NT2/D1 (cell line): Measurements from ENCODE around the gene PRR20G.

ENCODE experiments used
- DNase-seq: peaks from one replicate; pipeline ENCODE4 v3.0.0-alpha.2; 2011; ENCODE audit warnings: low read depth, low spot score
- H3K27me3 ChIP-seq: 2 replicates; pipeline ENCODE4 v1.6.0; 2011; ENCODE audit warnings: mild to moderate bottlenecking; ENCODE audit not compliant: insufficient read length, insufficient read depth
- H3K36me3 ChIP-seq: 2 replicates; pipeline ENCODE4 v1.6.1; 2011; ENCODE audit warnings: mild to moderate bottlenecking, low read length, mixed read lengths; ENCODE audit not compliant: insufficient read depth, insufficient read length
- H3K4me1 ChIP-seq: 2 replicates; pipeline ENCODE4 v1.5.1; 2011; ENCODE audit not compliant: insufficient read depth, insufficient read length
- H3K4me3 ChIP-seq: 2 replicates; pipeline ENCODE4 v1.5.1; 2011; ENCODE audit warnings: low read depth; ENCODE audit not compliant: insufficient read length
- H3K9ac ChIP-seq: 2 replicates; pipeline ENCODE4 v1.6.0; 2011; ENCODE audit warnings: low read depth; ENCODE audit not compliant: insufficient read length
- H3K9me3 ChIP-seq: 2 replicates; pipeline ENCODE4 v1.5.1; 2011; ENCODE audit warnings: mild to moderate bottlenecking, low read length; ENCODE audit not compliant: insufficient read depth
- SUZ12 ChIP-seq: IDR thresholded peaks from 2 replicates; pipeline ENCODE4 v1.6.1; 2011; ENCODE audit not compliant: insufficient read length, insufficient read depth; ENCODE audit errors: extremely low read depth
- YY1 ChIP-seq: IDR thresholded peaks from 2 replicates; pipeline ENCODE4 v1.6.1; 2011; ENCODE audit not compliant: insufficient read length, insufficient read depth
- ZNF274 ChIP-seq: IDR thresholded peaks from 2 replicates; pipeline ENCODE4 v1.6.1; 2011; ENCODE audit warnings: mild to moderate bottlenecking, low read depth, low read length

PRR20G gene

DNA sequence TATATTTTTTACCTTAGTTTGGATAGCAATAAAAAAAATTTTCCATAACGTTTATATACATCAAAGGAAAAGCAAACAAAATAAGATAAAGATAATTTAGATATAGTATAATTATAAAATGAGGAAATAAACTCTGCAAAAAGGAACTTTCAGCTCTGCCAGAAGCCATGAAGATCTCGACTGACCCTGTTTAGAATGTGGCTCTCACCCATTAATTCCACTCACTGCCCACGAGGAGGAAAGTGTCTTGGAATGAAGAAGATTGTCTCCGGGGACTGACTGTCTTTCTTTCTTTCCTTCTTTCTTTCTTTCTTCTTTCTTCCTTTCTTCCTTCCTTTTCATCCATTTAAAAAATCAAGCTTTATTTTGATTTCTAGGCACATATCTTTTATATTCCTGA lies 20.1 kb upstream of the PRR20G start:
- Histone ChIP-seq H3K36me3 (no peaks in the 10 kb centered on the region), H3K4me3 (no peak overlapping the region), H3K9ac (no peak overlapping the region), H3K27me3 (no peaks in the 10 kb centered on the region), H3K9me3 (peaks cover 8% of the 10 kb centered on the region; the same call in 1 of the 2 replicates), H3K4me1 (no peaks in the 10 kb centered on the region)
- TF ChIP-seq SUZ12 (no peak), YY1 (no peak), ZNF274 (no peak)
- DNase-seq: no peak

DNA sequence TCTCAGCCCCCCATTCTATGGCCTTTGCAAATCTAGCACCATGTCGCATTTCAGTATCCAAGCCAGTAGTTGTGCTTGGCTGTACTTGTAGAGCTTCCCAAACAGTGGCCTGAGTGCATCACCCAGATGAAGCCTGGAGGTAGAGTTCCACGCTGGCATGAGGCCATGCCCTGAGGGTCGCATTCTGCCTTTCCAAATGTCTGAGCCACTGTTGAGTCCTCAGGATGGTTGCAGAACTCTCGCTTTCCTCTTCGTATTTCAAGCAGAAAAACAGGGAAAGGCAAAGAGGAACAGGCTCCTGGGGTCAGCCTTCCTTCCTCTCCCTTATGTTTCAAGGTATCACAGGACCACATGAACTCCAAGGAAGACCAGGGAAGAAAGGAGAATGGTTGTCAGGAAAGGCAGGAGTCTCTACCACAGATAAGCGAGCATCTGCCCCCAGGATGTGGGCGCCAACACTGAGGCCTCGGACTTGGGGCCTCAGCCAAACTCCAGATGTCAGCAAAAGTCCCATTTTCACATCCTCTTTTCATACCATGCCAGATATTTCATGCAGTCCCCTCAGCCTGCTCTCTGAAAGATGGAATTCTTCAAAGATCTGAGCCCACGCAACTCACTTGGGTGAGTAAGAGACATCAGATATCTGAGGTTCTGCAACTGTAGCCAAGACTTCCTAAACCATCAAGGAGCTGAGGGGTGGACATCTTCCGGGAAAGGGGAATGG lies 19.4 kb upstream of the PRR20G start:
- no peak for DNase-seq
- peaks cover 8% of the 10 kb centered on the region; the same call in 1 of the 2 replicates for H3K9me3 ChIP-seq
- no peak overlapping the region for H3K4me3 ChIP-seq
- TF ChIP-seq SUZ12 (no peak), ZNF274 (no peak), YY1 (no peak)
- no peak overlapping the region for H3K9ac ChIP-seq
- H3K36me3 ChIP-seq: no peaks in the 10 kb centered on the region
- no peaks in the 10 kb centered on the region for H3K27me3 ChIP-seq
- no peaks in the 10 kb centered on the region for H3K4me1 ChIP-seq

DNA sequence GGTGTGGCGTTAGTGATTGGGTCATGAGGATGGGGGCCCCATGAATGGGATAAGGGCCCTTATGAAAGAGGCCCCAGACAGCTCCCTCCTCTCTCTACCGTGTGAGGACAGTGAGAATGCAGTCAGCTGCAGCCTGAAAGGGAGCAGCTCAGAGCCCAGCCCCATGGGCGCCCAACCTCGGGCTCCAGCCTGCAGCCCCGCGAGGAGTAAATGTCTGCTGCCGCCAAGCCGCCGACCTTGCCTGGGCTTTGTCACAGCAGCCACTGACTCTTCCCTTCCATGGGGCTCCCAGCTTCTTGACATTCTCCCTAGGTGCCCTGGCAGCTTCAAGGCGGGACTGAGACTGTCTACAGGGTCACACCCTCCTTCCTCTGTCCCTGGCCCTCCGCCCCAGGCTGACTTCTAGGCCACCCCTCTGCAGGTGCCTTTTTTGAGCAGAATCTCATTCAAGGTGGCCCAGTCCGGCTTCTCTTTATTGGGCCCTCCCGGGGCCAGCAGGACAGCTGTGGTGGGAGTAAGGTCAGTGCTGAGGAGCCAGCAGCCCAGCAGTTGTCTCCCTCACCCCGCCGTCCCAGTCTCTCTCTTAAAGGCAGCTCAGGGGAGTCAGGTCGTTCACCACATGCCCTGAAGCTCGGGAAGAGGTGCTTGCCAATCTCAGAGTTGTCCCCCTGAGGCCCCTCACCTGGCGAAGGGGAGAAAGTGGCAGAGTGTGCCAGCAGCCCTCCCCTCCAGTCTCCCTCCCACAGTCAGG lies 18.7 kb upstream of the PRR20G start:
- no peak overlapping the region for H3K9ac ChIP-seq
- peaks cover 8% of the 10 kb centered on the region; the same call in 1 of the 2 replicates for H3K9me3 ChIP-seq
- no peak for DNase-seq
- TF ChIP-seq YY1 (no peak), SUZ12 (no peak), ZNF274 (no peak)
- no peaks in the 10 kb centered on the region for H3K4me1 ChIP-seq
- no peaks in the 10 kb centered on the region for H3K36me3 ChIP-seq
- no peak overlapping the region for H3K4me3 ChIP-seq
- H3K27me3 ChIP-seq: no peaks in the 10 kb centered on the region

DNA sequence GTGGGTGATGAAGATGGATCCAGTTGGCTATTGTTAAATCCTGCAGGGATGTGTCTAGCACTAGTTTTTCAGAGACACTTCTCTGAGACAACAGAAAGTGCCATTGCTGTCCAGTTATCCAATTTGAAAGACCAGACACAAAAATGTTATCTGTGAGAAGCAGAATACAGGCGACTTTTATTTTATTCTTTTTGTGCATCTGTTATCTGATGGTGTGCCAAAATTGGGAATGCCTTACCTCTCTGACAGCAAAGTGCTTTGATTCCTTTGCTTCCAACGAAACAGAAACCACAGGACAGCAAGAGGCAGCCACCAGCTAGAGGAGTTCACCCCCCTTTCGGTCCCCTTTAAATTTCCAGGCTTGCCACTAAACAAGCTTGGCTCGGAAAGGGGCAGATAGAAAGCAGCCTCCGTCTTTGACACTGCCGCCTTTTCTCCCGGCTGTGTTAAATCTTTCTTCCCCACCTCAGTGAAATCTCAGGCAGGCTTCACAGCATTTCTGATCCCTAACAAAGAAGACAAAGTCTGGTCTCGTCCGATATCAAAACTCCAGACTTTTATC lies 17.7 kb upstream of the PRR20G start:
- TF ChIP-seq YY1: no peak
- TF ChIP-seq ZNF274: no peak
- TF ChIP-seq SUZ12: no peak
- Histone ChIP-seq H3K4me3 (no peak overlapping the region), H3K9me3 (peaks cover 8% of the 10 kb centered on the region; the same call in 1 of the 2 replicates), H3K9ac (no peak overlapping the region), H3K36me3 (no peaks in the 10 kb centered on the region), H3K4me1 (no peaks in the 10 kb centered on the region), H3K27me3 (no peaks in the 10 kb centered on the region)
- no peak for DNase-seq

DNA sequence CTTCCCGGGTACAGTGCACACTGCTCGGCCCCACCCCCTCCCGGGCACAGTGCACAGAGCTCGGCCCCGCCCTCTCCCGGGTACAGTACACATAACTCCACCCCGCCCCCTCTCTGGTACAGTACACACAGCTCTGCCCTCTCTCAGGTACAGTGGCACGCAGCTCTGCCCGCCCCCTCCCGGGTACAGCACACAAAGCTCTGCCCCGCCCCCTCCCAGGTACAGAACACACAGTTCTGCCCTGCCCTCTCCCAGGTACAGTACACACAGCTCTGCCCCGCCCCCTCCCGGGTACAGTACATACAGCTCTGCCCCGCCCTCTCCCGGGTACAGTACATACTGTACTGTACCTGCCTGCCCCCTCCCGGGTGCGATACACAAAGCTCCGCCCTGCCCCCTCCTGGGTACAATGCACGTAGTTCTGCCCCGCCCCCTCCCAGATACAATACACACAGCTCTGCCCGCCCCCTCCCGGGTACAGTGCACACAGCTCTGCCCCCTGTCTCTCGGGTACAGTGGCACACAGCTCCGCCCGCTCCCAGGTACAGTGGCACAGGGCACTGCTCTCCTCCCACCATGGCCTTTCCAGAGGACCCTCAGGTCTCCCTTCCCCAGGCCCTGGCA lies 16.4 kb upstream of the PRR20G start:
- Histone ChIP-seq H3K27me3 (no peaks in the 10 kb centered on the region), H3K36me3 (no peaks in the 10 kb centered on the region), H3K4me3 (no peak overlapping the region), H3K9me3 (peaks cover 8% of the 10 kb centered on the region; the same call in 1 of the 2 replicates), H3K9ac (no peak overlapping the region), H3K4me1 (no peaks in the 10 kb centered on the region)
- TF ChIP-seq ZNF274 (no peak), SUZ12 (no peak), YY1 (no peak)
- no peak for DNase-seq

DNA sequence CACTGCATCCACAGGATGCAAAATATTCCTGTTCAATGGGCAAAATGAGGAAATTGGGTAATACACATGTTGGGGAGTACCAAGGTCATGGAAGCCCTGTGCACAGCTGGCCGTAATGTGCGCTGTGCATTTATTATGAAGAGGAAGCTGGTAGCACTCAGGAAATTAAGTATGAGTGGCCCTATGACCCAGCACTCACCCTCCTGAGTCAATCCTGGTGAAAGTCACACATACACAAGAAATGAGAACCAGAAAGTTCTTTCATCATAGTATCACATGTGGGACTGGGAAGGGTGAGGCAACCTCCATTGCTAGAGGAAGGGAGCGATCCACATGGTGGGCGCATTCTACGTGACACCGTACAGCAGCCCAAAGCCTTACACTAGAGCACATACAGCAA lies 11.4 kb upstream of the PRR20G start:
- H3K4me3 ChIP-seq: no peak overlapping the region
- H3K9ac ChIP-seq: no peak overlapping the region
- H3K9me3 ChIP-seq: peaks cover 2% of the 10 kb centered on the region; the same call in 1 of the 2 replicates
- H3K4me1 ChIP-seq: no peaks in the 10 kb centered on the region
- no peaks in the 10 kb centered on the region for H3K27me3 ChIP-seq
- no peak for DNase-seq
- no peak for TF ChIP-seq ZNF274
- no peak for TF ChIP-seq YY1
- TF ChIP-seq SUZ12: no peak
- H3K36me3 ChIP-seq: no peaks in the 10 kb centered on the region
